Left renal cortex interstitium (tissue), 4 donors: Measurements from ENCODE around the gene PRSS22. TPM values are rescaled to one million over a fixed set of nuclear protein-coding genes. Genes with fewer than 3 reads are reported as not detected.

ENCODE experiments used
- DNase-seq, 4 donors: peaks; one replicate each; pipeline ENCODE4 v3.0.0-alpha.2; 2013; ENCODE audit warnings: low read depth in 4 of 4, low spot score in 2 of 4, missing footprints in 1 of 4
- polyA plus RNA-seq, 4 donors: library from polyadenylated mRNA; unstranded; fragments of 120-200 nt; gene quantifications; one replicate each; pipeline ENCODE4 v1.2.1, GENCODE V29; 2013; ENCODE audit not compliant: insufficient read length in 4 of 4

PRSS22 gene
- polyA plus RNA-seq, 4 donors = 6.3 to 16.6 (median 8.4) TPM

GRCh38 chr16:2881783-2882649 lies 24.0 kb upstream of the PRSS22 start:
- no peak for DNase-seq

GRCh38 chr16:2879854-2880508 lies 22.0 kb upstream of the PRSS22 start:
- DNase-seq = no peak

- DNase-seq = no peak
These were observed 17.0 kb upstream of the PRSS22 start for GRCh38 chr16:2874912-2875362.

- no peak for DNase-seq
These were observed 16.3 kb upstream of the PRSS22 start for GRCh38 chr16:2874032-2874911.

GRCh38 chr16:2871926-2872325 lies 14.0 kb upstream of the PRSS22 start:
- DNase-seq = no peak

- DNase-seq = peak; percentile 77 to 85 (median 82)
These were observed 10.2 kb upstream of the PRSS22 start for GRCh38 chr16:2867987-2868789.

- no peak for DNase-seq
These were observed 9.7 kb upstream of the PRSS22 start for GRCh38 chr16:2867661-2867986.

GRCh38 chr16:2866431-2866830 lies 8.5 kb upstream of the PRSS22 start:
- no peak for DNase-seq

GRCh38 chr16:2865651-2866050 lies 7.7 kb upstream of the PRSS22 start:
- DNase-seq = no peak

GRCh38 chr16:2860826-2861567 lies 3.0 kb upstream of the PRSS22 start:
- no peak for DNase-seq

GRCh38 chr16:2859686-2860265 lies 1.8 kb upstream of the PRSS22 start:
- DNase-seq = no peak

- no peak for DNase-seq
These were observed 465 bp upstream of the PRSS22 start for GRCh38 chr16:2858245-2859025.

- no peak for DNase-seq
These were observed 1.1 kb downstream of the PRSS22 start for GRCh38 chr16:2856686-2857450.

- no peak for DNase-seq
These were observed 1.8 kb downstream of the PRSS22 start for GRCh38 chr16:2856061-2856670.

GRCh38 chr16:2855536-2855935 lies 2.4 kb downstream of the PRSS22 start:
- DNase-seq = no peak

GRCh38 chr16:2854700-2855309 lies 3.2 kb downstream of the PRSS22 start:
- DNase-seq = no peak

- no peak for DNase-seq
These were observed 4.4 kb downstream of the PRSS22 start for GRCh38 chr16:2853531-2854073.
